Posterior vena cava (tissue), 2 donors: ENCODE measurements around the gene BEST1. TPM values are rescaled to one million over a fixed set of nuclear protein-coding genes. Genes with fewer than 3 reads are reported as not detected.
A peak's percentile ranks its signal among the peaks of the same experiment; 100 is the strongest.

Source experiments
- DNase-seq: peaks from one replicate; pipeline ENCODE4 v3.0.0-alpha.2; 2020; ENCODE audit warnings: low spot score
- intact Hi-C, 2 donors: fragments of 100-400 bp; cut with DNase I; formaldehyde crosslinking; loops; one replicate each; pipeline versions ENCODE4 v1.14.1 to v1.14.2; 2022 to 2023
- total RNA-seq, 2 donors: library from RNA; stranded (reverse); fragmentation: NEBNext Ultra II Directional; extraction: Animal tissue kit (Norgen Biotek cat#: 25700); gene quantifications; one replicate each; pipeline ENCODE4 v1.2.1, GENCODE V29; 2021
- donor health status: DM: yes; HTN: yes; CAD: no.
- donor health status: DM: yes; HTN: yes; CAD: no.

Gene BEST1
- total RNA-seq, 2 donors from 2014 or later = 5.8 to 9.5 TPM

DNA sequence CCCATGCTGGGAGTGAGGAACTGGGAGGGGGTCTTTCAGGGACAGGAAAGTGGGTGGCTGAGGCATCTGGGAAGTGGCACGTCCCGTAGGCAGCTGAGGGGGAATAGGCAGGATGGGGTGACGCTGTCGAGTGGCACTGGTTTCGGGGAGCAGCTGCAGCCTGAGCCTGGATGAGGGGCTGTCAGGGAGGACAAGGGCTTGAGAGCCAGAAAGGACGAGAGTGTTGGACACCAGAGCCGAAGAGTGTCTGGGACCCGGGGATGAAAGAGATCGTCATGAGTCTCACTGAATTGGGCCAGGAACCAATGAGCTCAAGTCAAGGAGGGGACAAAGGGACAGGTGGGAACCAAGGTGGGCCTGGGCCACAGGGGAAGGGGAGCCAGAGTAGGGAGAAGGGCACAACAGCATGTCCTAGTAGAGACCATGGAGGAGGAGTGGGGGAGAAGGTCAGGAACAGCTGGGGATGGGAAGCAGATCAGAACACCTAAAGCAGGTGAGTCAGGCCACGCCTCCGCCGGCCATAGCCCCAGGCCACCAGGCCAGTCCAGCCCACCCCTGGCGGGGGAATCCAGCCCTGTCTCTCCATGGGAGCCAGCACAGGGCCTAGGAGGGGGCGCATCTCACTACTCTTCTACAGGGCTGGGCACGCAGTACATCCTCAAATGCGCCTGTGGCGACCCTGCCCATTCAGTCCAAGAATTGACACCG is 37.0 kb upstream of the BEST1 start:
- intact Hi-C loops = no loop called here
- DNase-seq = peak; percentile 67

DNA sequence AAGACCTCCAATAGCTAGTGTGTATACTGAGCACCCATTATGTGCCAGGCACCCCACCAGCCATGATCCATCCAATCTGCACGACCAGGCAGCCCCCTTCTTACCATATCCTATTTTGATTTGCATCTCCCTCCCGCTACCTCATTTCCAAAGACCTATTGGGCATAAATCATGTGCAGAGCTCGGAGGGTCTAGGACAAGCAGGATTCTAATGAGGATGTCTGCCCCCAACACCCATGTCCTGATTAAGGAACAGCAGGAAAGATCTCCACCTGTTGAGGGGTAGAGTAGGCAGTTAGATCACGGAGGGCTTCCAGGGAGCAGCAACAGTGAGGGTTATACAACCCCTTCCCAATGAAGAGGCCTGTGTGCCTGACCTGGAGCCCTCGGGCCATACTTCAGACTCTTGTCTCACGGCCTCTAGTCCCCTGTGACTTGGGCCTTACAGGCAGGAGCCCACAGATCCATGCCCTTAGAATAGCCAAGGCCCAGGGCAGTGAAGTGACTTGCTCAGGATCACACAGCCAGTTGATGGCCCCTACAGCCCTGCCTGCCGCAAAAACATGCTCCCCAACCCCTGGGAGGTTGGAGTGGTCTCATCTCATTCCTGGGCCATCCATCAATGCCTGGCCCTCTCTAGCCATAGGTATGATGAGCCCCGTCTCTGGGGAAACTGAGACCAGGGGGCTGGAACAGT is 36.3 kb upstream of the BEST1 start:
- peak; percentile 55 for DNase-seq
- intact Hi-C loops = no loop called here

DNA sequence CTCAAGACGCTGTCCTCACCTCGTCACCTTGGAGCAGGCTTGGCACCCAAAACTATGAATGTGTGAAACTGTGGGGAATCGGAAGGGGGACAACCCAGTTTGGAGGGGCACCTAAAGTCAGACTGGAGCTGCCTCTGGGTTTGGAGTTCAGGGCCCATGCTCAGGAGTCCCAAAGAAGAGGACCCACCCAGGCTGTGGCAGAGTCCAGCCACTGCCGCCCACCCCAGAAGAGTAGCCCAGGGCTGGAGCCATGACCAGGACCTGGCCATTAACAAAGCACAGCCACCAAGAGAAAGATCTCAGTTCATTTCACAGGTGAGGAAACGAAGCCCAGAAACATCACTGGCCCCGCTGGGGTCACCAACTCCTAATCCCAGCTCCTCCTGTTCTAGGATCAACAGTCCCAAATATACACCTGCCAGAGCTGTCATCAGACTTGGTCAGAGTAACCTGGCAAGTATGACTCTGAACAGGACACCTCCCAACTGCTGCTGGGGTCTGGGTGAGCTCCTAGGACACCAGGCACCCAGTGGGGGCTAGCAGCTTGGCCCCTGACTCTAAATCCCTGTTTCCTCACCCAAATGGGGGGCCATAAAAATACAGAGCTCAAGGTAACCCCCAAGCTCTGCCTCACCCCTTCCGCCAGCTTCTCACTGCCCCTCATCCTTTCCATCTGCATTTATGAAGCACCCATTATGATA is 35.5 kb upstream of the BEST1 start:
- intact Hi-C loops = loop anchor here in 1 of 2 donors (5.0 kb wide), 1 partner anchor 1598 kb away; no protein-coding TSS in a partner anchor
- peak; percentile 48 for DNase-seq

DNA sequence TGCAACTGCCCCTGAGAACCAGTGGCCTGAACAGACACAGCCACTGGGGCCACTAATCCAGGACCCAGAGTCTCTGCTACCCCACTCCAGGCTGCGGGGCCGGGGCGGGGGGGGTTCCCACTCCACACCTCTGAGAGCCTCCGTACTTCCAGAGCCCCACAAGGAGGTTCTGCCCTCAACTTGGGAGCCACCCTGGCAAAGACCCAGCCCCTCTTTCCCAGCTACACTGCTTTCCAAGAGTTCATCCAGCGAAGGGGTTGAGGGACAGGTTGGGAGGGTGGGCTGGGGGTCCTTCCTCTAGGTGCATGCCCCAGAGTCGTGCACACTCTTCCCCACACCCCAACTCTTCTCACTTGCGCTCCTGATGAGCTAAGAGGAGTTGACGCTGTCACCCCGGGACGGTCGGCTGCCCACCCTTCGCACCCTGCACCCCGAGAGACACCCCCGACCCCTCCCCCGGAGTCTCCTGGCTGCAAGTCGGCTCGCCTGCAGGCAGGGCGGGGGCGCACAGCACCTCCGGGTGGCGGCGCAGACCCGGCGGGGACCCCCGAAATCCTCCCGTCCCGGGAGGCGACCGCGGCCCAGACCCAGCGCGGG is 33.3 kb upstream of the BEST1 start:
- DNase-seq = peak; percentile 82
- intact Hi-C loops = loop anchor here in 1 of 2 donors (5.0 kb wide), 1 partner anchor 1595 kb away; no protein-coding TSS in a partner anchor

DNA sequence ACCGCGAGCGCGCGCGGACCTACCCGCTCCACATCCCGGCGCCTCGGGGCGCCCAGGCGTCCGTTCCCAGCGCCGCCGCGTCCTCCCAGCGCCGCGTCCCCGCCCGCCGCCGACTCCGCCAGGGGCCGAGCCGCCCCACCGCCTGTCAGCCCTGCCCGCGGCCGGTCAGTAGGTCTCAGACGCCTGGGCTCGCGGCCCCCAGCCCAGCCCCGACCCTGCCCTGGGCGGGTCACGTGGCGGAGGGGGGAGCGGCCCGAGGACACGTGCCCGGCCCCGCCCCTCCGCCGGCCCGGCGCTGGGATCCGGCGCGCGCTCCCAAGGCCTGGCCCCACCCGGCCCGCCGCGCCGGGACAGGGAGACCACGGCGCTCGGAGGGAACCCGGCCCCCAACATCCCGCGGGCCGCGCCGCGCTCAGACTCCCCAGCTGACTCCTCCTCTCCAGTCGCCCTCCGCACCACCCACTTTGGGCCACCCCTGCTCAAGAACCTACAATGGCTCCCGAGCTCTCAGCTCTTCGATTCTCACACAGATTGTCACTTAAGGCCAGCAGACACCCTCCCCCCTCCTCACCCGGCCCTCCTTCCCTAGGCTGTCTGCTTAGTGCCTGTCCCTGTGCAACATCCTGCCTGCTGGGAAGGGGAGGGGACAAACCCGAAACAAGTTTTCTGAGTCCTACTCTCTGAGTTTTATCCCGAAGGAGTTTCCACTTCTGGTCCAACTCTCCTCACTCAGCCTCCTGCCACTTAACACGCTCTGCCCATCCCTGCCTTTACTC is 32.6 kb upstream of the BEST1 start, which contains the start of gene RAB3IL1:
TSS of gene RAB3IL1 (minus strand) at position 233 of the 776 bp plus-strand sequence. CDS start at position 34, 199 bp downstream.
- intact Hi-C loops = loop anchor here in 1 of 2 donors (5.0 kb wide), 1 partner anchor 1595 kb away; no protein-coding TSS in a partner anchor

DNA sequence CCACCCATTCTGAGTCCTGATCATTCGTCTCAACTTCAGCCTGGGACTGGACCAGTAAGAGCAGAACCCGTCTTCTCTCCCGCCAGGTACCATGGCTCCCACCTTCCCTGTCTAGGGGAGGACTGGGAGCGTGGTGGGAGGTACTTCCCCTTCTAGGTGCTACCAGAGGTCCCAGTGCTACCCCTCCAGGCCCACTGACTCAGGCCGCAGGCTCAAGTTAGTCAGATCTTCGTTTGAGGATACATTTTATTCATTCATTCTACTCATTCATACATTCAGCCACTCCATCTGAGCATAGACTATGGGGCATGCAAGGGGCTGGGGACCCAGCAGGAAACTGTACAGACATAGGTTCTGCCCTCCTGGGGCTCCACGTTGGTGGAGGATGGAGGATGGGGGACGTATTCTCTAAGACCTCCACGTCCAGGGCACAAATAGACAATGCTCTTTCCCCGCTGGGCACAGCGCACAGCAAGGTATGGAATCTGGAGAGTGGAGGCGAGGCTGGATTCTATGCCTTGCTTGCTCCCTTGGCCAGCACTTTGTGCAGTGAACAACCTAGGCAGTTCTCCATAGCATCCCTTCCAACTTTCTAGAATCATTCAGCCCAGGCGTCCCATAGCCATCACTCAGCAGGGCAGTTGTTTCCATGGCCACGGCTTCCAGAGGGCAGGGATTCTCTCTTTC is 31.8 kb upstream of the BEST1 start:
- intact Hi-C loops = loop anchor here in 1 of 2 donors (5.0 kb wide), 1 partner anchor 1594 kb away; no protein-coding TSS in a partner anchor
- DNase-seq = peak; percentile 69

More for the DNA sequence above, 32.6 kb upstream of the BEST1 start, which contains the start of gene RAB3IL1:
- DNase-seq = peak; percentile 93

DNA sequence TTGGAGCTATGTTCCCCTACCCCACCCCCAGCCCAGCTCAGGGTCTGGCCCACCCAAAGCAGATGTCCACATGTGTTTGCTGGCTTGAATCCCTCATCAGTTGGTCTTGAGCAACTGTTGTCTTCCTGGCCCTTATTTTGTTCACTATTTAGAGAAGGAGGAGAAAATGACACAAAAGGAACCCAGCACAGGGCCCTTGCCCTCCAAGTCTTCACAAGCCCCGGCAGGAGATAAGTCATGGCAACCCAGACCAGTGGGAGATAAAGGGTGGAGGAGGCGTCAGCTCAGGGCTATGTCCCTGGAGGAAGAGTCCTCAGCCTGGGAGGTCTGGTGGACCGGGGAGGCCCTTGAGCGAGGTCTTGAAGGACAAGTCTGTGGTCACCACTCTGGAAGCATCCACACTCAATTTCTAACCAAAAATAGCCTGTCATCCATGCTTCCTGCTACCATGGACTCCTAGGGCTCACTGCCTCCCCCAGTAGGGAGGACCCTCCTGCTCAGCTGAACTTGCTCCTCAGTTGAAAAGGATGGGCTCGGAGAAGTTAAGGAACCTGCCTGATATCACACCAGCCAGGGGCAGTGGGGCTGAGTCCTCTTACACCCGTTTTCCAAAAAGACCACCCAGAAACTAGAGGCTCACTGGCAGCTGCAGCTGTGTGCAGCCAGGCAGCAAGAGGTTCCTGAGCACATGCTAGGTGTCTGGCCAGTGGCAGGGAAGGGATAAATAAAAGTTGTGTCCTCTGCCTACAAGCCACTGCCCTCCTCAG is 31.0 kb upstream of the BEST1 start:
- DNase-seq = peak; percentile 85
- intact Hi-C loops = loop anchor here in 1 of 2 donors (5.0 kb wide), 1 partner anchor 1593 kb away; no protein-coding TSS in a partner anchor

DNA sequence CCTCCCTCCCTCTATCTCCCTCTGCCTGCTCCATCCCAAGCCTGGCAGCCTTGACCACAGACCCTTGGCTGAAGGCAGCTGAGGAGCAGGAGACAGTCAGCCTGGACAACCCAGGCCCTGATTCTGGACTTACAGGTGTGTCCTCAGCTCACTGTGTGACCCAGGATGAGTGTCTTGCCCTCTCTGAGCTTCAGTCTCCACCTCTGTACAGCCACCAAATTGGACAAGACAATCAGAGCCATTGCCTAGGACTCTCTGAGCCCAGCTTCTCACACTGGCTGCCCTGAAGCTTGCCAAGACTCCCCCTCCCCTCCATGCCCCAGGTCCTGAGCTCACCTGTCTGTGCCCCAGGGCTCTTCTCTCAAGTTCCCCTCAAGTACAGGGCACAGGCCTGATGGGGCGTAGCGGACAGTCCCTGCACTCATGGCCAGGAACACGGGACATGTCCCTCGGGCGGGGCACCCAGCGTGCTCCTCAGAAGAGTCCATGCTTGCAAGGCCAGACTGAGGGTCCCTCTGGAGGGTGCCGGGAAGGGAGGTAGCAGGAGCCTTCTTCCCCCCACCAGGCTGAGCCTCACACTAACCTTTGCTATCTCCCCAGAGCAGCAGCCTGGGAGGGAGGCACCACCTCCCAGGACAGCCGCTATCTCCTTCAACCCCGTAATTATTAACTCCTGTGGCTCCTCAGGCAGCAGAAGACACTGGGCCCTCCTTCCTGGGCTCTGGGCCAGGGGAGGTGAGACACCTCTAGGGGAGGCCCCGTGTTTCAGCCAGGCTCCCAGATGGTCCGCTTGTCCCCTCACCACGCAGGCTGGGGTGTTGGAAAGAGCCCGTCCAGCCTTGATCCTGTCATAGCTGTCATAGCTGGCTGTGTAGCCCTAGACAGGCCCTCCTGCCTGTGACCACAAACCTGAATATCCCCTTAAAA is 30.2 kb upstream of the BEST1 start:
- peak; percentile 80 for DNase-seq
- intact Hi-C loops = loop anchor here in 1 of 2 donors (5.0 kb wide), 1 partner anchor 1592 kb away; no protein-coding TSS in a partner anchor

DNA sequence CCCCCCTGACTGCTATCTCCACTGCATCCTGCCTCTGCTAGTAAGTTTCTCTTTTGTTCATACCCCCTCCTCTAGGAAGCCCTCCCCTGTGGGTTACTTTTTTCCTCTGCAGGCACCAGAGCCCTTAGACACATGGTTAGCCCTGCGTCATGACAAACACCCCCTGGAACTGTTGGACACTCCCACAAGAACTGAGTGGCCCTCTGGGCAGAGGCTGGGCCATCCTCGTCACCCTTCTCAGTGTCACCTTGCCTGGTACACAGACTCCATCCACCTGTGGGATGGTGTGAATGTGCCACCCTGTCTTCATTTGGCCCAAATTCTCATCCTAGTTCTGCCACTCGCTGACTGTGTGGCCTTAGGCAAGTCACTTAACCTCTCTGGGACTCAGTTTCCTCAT is 28.7 kb upstream of the BEST1 start:
- intact Hi-C loops = no loop called here
- peak; percentile 30 for DNase-seq

DNA sequence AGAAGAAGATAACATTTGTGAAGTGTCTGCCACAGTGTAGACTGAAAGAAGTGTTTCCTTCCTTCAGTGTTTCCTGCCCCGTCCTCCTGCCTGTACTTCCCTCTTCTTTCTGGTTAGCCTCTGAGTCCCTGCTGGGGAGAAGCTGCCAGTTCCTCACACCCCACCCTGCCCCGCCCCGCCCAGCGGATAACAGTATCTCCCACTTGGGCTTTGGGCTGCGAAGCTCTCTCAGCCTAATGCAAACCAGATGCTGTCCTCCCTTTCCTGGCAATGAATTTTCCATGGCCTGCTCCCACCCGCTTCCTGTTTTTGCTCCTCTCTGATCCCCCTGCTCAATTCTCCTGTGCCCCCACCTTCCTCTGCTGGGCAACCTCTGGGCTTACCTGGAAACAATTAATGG is 27.6 kb upstream of the BEST1 start:
- intact Hi-C loops = no loop called here
- no peak for DNase-seq

DNA sequence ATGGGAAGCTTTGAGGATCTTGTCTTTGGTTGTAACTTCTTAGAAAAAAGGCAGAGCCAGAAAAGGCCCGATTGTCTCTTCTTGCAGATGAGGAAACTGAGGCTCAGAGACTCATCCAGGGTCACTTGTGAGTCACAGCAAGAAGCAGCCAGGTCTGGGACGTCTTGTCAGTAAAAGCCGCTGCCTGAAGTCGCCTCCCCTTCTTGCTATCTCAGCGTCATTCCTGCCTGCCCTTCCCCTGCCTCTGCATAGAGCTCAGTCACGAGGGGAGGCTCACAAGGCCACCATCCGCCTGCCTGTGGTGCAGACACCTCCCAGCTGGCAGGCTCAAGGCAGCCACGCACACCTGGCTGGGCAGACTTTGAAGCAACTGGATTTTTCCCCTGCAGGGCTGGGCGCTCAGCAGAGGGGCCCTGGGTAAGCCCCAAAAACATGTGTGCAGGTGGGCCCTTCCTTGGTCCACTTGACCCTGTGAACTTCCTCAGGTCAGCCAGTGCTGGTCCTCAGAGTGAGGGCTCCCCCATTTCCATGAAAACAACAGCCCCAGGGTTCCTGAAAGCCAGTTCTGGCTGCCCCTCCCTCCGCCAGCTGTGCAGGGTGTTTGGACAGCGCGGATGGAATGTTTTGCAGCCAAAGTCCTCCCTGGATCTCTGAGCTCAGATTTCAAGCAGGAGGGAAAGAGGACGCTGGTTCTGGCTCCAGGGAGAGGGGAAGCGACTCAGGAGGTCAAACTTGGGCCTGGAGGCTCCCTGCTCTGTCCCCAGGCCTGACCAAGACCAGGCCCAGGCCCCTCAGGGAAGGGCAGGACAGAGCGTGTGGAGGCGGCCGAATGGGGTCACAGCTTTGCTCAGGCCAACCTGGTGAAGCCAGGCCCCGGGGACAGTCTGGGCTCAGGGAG is 26.7 kb upstream of the BEST1 start:
- intact Hi-C loops = no loop called here
- peak; percentile 94 for DNase-seq

DNA sequence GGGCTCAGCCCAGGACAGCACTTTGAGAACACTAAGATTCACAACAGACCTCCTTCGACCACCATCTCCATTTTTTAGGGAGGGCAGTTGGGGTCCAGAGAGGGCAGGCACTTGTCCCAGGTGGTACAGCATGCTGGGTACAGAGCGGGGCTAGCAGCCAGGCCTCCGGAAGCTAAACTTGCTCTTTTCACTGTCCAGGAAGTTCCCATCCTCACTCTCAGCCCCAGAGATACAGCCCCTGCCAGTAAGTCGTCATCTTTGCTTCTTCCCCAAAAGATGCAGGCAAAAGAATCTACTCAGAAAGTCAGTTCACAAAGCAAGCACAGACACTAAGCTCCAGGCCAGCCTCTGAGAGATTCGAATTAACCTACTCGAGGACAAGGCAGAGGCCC is 26.1 kb upstream of the BEST1 start:
- no peak for DNase-seq
- intact Hi-C loops = no loop called here

DNA sequence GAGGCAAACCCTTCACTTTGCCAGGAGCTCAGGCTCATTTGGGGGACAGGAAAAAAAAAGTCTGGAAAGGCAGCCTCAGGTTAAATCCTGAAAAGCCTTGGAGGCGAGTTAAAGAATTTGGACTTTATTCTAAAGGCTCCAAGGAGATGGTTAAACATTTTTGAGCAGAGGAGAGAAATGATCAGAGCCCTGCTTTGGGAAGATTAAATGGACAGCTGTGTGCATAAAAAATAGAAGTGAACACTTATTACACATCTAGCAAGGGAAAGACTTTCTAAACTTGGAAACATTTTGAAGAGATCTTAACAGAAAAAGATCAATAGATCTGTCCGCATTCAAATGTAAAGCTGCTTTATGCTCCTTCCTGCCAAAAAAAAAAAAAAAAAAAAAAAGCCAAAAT is 24.4 kb upstream of the BEST1 start:
- DNase-seq = no peak
- intact Hi-C loops = no loop called here

DNA sequence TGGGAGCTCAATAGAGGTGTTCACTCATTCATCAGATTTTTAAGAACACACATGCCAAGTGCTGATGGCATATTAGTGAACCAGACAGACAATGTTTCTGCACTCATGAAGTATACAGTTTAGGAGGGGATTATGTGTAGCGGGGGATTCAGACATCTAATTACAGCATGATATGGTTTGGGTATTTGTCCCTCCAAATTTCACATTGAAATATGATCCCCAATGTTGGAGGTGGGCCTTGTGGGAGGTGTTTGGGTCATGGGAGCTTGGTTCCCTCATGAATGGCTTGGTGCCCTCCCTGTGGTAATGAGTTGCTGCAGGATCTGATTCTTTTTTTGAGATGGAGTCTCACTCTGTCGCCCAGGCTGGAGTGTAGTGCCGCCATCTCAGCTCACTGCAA is 23.9 kb upstream of the BEST1 start:
- intact Hi-C loops = no loop called here
- DNase-seq = no peak

DNA sequence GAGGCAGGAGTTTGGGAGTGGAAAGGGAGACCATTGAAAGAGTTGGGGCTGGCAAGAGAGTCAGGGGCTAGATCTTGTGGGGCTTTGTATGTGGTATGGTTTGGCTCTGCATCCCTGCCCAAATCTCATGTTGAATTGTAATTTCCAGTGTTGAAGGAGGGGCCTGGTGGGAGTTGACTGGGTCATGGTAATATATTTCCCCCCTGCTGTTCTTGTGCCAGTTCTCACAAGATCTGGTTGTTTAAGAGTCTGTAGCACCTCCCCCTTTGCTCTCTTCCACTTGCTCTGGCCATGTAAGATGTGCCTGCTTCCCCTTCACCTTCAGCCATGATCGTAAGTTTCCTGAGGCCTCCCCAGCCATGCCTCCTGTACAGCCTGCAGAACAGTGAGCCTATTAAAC is 22.6 kb upstream of the BEST1 start:
- intact Hi-C loops = no loop called here
- peak; percentile 12 for DNase-seq
